Activated B cell treated with CpG ODN at 0.5 μM for 24 hours (primary cell): ENCODE measurements around the gene PARP6. TPM values are rescaled to one million over a fixed set of nuclear protein-coding genes. Genes with fewer than 3 reads are reported as not detected.

Source experiments
- ATAC-seq: fragments of 200-7000 bp; cut with Tn5 transposase; one replicate; pipeline ENCODE4 v1.10.0; 2021; ENCODE audit warnings: low read depth, mild to moderate bottlenecking, moderate library complexity
- CTCF ChIA-PET: fragments of 350-600 bp; sonication (Branson Sonifier 250); formaldehyde crosslinking; loops from one replicate; lab custom pipeline; 2021; ENCODE audit warnings: antibody characterized with exemption; lab: Charles Lee
- POLR2A ChIA-PET: fragments of 350-600 bp; sonication (Branson Sonifier 250); formaldehyde crosslinking; loops from one replicate; lab custom pipeline; 2021; ENCODE audit warnings: antibody characterized with exemption; lab: Charles Lee
- DNase-seq: peaks from one replicate; pipeline ENCODE4 v3.0.0; 2022
- H3K27ac Mint-ChIP-seq: one replicate; pipeline ENCODE4 v1.8.0; 2020; ENCODE audit warnings: mixed read lengths
- H3K27me3 Mint-ChIP-seq: one replicate; pipeline ENCODE4 v1.8.0; 2021; ENCODE audit warnings: mixed read lengths
- H3K36me3 Mint-ChIP-seq: one replicate; pipeline ENCODE4 v1.8.0; 2021; ENCODE audit warnings: low read depth, mixed read lengths
- H3K4me1 Mint-ChIP-seq: one replicate; pipeline ENCODE4 v1.8.0; 2021; ENCODE audit warnings: mixed read lengths
- H3K4me3 Mint-ChIP-seq: one replicate; pipeline ENCODE4 v1.8.0; 2020; ENCODE audit warnings: mild to moderate bottlenecking, mixed read lengths
- H3K9me3 Mint-ChIP-seq: one replicate; pipeline ENCODE4 v1.8.0; 2020; ENCODE audit warnings: mixed read lengths
- CTCF ChIP-seq: fragments of 200-600 bp; IDR thresholded peaks from one replicate; pipeline ENCODE4 v1.8.0; 2022; ENCODE audit warnings: antibody characterized with exemption, mild to moderate bottlenecking
- intact Hi-C: fragments of 100-400 bp; cut with micrococcal nuclease; formaldehyde crosslinking; loops from one replicate; pipeline ENCODE4 v1.15.1; 2024
- total RNA-seq: library from RNA; stranded (reverse); gene quantifications from 2 replicates; pipeline ENCODE4 v1.2.3, GENCODE V29; 2022

The PARP6 gene
- total RNA-seq, 1 donor from 2014 or later, result 81.4 TPM

GRCh38 chr15:72315706-72316370, 43.5 kb upstream of the PARP6 start:
- no peak for TF ChIP-seq CTCF
- intact Hi-C loops, result loop anchor here (10.0 kb wide), 1 partner anchor 769 kb away; no protein-coding TSS in a partner anchor
- Mint-ChIP-seq H3K4me3 (no peak overlapping the region), H3K36me3 (no peaks in the 10 kb centered on the region), H3K27ac (no peak overlapping the region), H3K27me3 (no peaks in the 10 kb centered on the region), H3K4me1 (peaks cover 16% of the 10 kb centered on the region), H3K9me3 (no peaks in the 10 kb centered on the region)
- ATAC-seq (no peak), DNase-seq (no peak)
- POLR2A ChIA-PET, result no interaction called here
- CTCF ChIA-PET, result no interaction called here

GRCh38 chr15:72313881-72314280, 41.5 kb upstream of the PARP6 start:
- no peaks in the 10 kb centered on the region for H3K27me3 Mint-ChIP-seq
- no peak overlapping the region for H3K4me3 Mint-ChIP-seq
- ChIA-PET POLR2A (no interaction called here), CTCF (interaction anchor here (0.6 to 2.5 kb wide), 7 partner anchors 17 to 357 kb away, joined by 3 to 20 read pairs (median 4); no protein-coding TSS in a partner anchor)
- no peaks in the 10 kb centered on the region for H3K9me3 Mint-ChIP-seq
- H3K27ac Mint-ChIP-seq, result no peak overlapping the region
- ATAC-seq, result no peak
- H3K36me3 Mint-ChIP-seq, result no peaks in the 10 kb centered on the region
- H3K4me1 Mint-ChIP-seq, result peaks cover 5% of the 10 kb centered on the region
- TF ChIP-seq CTCF, result no peak
- DNase-seq, result no peak
- intact Hi-C loops, result loop anchor here (2.0 to 10.0 kb wide), 2 partner anchors 161 to 771 kb away; partner anchors contain the start of gene ARIH1

GRCh38 chr15:72313448-72313840, 41.1 kb upstream of the PARP6 start:
- H3K9me3 Mint-ChIP-seq, result no peaks in the 10 kb centered on the region
- CTCF ChIA-PET, result interaction anchor here (0.6 to 2.5 kb wide), 9 partner anchors 18 to 1385 kb away, joined by 3 to 20 read pairs (median 4); no protein-coding TSS in a partner anchor

GRCh38 chr15:72312605-72313447, 40.5 kb upstream of the PARP6 start:
- ChIA-PET CTCF (interaction anchor here (1.0 to 2.5 kb wide), 12 partner anchors 10 to 1386 kb away, joined by 3 to 20 read pairs (median 4); no protein-coding TSS in a partner anchor), POLR2A (interaction anchor here (0.5 to 1.4 kb wide), 3 partner anchors 11 to 161 kb away, joined by 3 to 5 read pairs (median 4); partner anchors contain the start of gene HEXA)
- DNase-seq (peak; percentile 24), ATAC-seq (peak; percentile 96)
- intact Hi-C loops, result loop anchor here (1.0 to 10.0 kb wide), 4 partner anchors 114 to 772 kb away; partner anchors contain the start of gene ARIH1
- Mint-ChIP-seq H3K36me3 (no peaks in the 10 kb centered on the region), H3K9me3 (no peaks in the 10 kb centered on the region), H3K27ac (no peak overlapping the region), H3K27me3 (no peaks in the 10 kb centered on the region), H3K4me1 (no peaks in the 10 kb centered on the region), H3K4me3 (no peak overlapping the region)
- no peak for TF ChIP-seq CTCF

More at GRCh38 chr15:72313448-72313840, 41.1 kb upstream of the PARP6 start:
- H3K4me3 Mint-ChIP-seq, result no peak overlapping the region
- no peak for TF ChIP-seq CTCF
- POLR2A ChIA-PET, result interaction anchor here (0.5 to 1.4 kb wide), 2 partner anchors 11 to 160 kb away, joined by 3 to 4 read pairs; no protein-coding TSS in a partner anchor
- H3K27ac Mint-ChIP-seq, result no peak overlapping the region
- intact Hi-C loops, result loop anchor here (2.0 to 10.0 kb wide), 2 partner anchors 161 to 771 kb away; partner anchors contain the start of gene ARIH1
- no peaks in the 10 kb centered on the region for H3K27me3 Mint-ChIP-seq
- peaks cover 1% of the 10 kb centered on the region for H3K4me1 Mint-ChIP-seq
- H3K36me3 Mint-ChIP-seq, result no peaks in the 10 kb centered on the region
- DNase-seq (no peak), ATAC-seq (no peak)
